ENCODE data around the gene KRT74.

The KRT74 gene

GRCh38 chr12:52542157-52542556 is 31.5 kb downstream of the KRT74 start:
- no peak for TF ChIP-seq SIN3A (IDR thresholded peaks at IDR 0.05; ENCODE audit: borderline replicate concordance, insufficient read depth, low read length)
- no peak for TF ChIP-seq REST (IDR thresholded peaks at IDR 0.05; ENCODE audit: insufficient read depth in 1 of 2, low read depth in 2 of 2, low read length in 2 of 2)
- TF ChIP-seq POLR2AphosphoS5 (IDR thresholded peaks at IDR 0.05; ENCODE audit: low read depth, low read length), result no peak
- no peak for TF ChIP-seq TAF1 (IDR thresholded peaks at IDR 0.05; ENCODE audit: borderline replicate concordance, insufficient read depth, low read length)
- TF ChIP-seq FOXP2 (optimal IDR thresholded peaks at IDR 0.05; ENCODE audit: borderline replicate concordance, extremely low read depth, extremely low read length, insufficient read depth), result no peak

- TF ChIP-seq REST (IDR thresholded peaks at IDR 0.05; ENCODE audit: insufficient read depth in 1 of 2, low read depth in 2 of 2, low read length in 2 of 2), result no peak
- TF ChIP-seq FOXP2 (optimal IDR thresholded peaks at IDR 0.05; ENCODE audit: borderline replicate concordance, extremely low read depth, extremely low read length, insufficient read depth), result no peak
- TF ChIP-seq TAF1 (IDR thresholded peaks at IDR 0.05; ENCODE audit: borderline replicate concordance, insufficient read depth, low read length), result no peak
- TF ChIP-seq SIN3A (IDR thresholded peaks at IDR 0.05; ENCODE audit: borderline replicate concordance, insufficient read depth, low read length), result no peak
- TF ChIP-seq POLR2AphosphoS5 (IDR thresholded peaks at IDR 0.05; ENCODE audit: low read depth, low read length), result no peak
These were observed 31.9 kb downstream of the KRT74 start for GRCh38 chr12:52541709-52542108.

- TF ChIP-seq SIN3A (IDR thresholded peaks at IDR 0.05; ENCODE audit: borderline replicate concordance, insufficient read depth, low read length) (no peak), REST (IDR thresholded peaks at IDR 0.05; ENCODE audit: insufficient read depth in 1 of 2, low read depth in 2 of 2, low read length in 2 of 2) (no peak), TAF1 (IDR thresholded peaks at IDR 0.05; ENCODE audit: borderline replicate concordance, insufficient read depth, low read length) (no peak), POLR2AphosphoS5 (IDR thresholded peaks at IDR 0.05; ENCODE audit: low read depth, low read length) (no peak)
These were observed 33.1 kb downstream of the KRT74 start for GRCh38 chr12:52540531-52540930.

GRCh38 chr12:52539821-52540173 is 33.8 kb downstream of the KRT74 start:
- TF ChIP-seq REST (IDR thresholded peaks at IDR 0.05; ENCODE audit: insufficient read depth in 1 of 2, low read depth in 2 of 2, low read length in 2 of 2) (no peak), FOXP2 (optimal IDR thresholded peaks at IDR 0.05; ENCODE audit: borderline replicate concordance, extremely low read depth, extremely low read length, insufficient read depth) (no peak), TAF1 (IDR thresholded peaks at IDR 0.05; ENCODE audit: borderline replicate concordance, insufficient read depth, low read length) (no peak), POLR2AphosphoS5 (IDR thresholded peaks at IDR 0.05; ENCODE audit: low read depth, low read length) (no peak), SIN3A (IDR thresholded peaks at IDR 0.05; ENCODE audit: borderline replicate concordance, insufficient read depth, low read length) (no peak)

Data from PFSK-1 (cell line).